ENCODE results near the gene SLC6A19.

- TF ChIP-seq CTCF (IDR thresholded peaks at IDR 0.05) (no peak), EZH2 (IDR thresholded peaks at IDR 0.05) (no peak)
Measured at GRCh38 chr5:1184481-1184880, 16.9 kb upstream of the SLC6A19 start.

All from neural progenitor cell (in vitro differentiated cells).